ENCODE results near the gene ZBP1. TPM values are rescaled to one million over a fixed set of nuclear protein-coding genes. Genes with fewer than 3 reads are reported as not detected.

ZBP1 gene
- total and polyA plus RNA-seq, 7 donors = 0.36 to 17.2 (median 1.2) TPM; not detected in 2

DNA sequence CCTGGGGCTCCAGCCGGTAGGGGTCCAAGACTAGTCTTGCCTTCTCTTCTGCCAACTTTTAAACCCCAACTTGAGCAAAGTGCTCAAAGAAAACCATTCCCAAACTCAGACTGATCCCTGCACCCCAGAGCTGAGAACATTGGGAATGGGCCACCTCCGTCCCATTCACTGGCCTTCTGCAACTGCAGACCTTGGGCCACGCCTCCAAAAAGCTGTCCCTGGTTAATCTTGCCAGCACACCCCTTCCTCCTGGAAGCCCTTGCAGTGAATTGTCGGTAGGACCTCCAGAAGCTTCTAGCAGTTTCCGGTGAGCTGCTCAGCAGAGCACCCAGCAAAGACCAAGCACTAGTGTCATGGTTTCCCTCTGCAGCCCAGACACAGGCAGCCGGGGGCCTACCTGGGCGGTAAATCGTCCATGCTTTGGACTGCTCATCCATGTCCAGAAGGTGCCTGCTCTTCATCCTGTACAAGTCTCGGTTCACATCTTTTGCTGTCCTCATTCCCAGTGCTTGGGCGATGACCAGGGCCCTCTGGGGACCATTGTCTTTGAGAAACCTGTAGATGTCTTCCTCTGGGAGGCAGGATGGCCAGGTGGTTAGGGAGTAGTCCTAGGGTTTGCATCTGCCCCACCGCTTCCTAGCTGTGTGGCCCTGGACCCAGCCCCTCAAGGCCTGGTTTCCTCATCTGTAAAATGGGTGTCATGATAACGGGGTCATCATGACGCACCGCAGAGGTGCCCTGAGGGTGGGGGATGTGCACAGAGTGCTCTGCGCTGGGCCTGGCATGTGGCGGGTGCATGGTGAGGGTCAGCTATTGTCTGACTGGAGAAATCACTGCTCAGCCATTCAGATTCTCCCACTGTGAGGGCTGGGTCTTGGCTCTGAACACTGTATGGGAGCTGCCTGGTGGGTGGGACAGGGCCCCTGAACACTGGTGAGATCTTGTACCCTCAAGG is 5.5 kb downstream of the ZBP1 start:
- DNase-seq = no peak
- Histone ChIP-seq H3K4me1 (no peaks in the 10 kb centered on the region), H3K27me3 (peaks cover 0 to 9% (median 0%) of the 10 kb centered on the region in 3 donors), H3K36me3 (no peaks in the 10 kb centered on the region), H3K27ac (no peak overlapping the region), H3K4me3 (no peak overlapping the region), H3K9me3 (no peaks in the 10 kb centered on the region)
- 96 to 97% methylated on average over 16 of the region's 16 CpGs for WGBS, 2 donors
- TF ChIP-seq EP300 (IDR thresholded peaks at IDR 0.05) (no peak), POLR2AphosphoS5 (IDR thresholded peaks at IDR 0.05) (no peak), POLR2A (IDR thresholded peaks at IDR 0.05) (no peak)
- TF ChIP-seq, protein P1, sequence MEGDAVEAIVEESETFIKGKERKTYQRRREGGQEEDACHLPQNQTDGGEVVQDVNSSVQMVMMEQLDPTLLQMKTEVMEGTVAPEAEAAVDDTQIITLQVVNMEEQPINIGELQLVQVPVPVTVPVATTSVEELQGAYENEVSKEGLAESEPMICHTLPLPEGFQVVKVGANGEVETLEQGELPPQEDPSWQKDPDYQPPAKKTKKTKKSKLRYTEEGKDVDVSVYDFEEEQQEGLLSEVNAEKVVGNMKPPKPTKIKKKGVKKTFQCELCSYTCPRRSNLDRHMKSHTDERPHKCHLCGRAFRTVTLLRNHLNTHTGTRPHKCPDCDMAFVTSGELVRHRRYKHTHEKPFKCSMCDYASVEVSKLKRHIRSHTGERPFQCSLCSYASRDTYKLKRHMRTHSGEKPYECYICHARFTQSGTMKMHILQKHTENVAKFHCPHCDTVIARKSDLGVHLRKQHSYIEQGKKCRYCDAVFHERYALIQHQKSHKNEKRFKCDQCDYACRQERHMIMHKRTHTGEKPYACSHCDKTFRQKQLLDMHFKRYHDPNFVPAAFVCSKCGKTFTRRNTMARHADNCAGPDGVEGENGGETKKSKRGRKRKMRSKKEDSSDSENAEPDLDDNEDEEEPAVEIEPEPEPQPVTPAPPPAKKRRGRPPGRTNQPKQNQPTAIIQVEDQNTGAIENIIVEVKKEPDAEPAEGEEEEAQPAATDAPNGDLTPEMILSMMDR (IDR thresholded peaks at IDR 0.05) = no peak
- intact Hi-C loops (cut with DNase I) = no loop called here

DNA sequence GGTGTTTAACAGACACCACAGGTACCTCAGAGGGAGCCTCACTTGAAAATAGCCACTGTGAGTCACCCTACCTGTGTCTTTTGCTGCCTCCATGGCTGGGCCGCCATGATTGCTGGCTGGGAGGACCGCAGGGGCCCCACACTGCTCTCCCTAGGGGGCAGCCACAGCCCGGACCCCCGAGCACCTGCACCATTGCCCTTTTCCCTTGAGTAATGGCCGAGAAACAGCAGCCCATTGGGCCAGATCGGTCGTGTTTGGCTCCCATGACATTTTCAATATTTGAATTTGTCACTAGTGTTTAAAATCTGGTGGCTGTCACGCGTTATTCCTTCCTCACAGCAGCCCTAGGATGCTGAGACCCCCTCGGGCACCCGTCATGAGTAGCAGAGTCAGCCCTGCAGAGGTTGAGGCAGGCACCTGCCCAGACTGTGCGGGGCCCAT is 6.7 kb downstream of the ZBP1 start:
- Histone ChIP-seq H3K27ac (no peak overlapping the region), H3K9me3 (no peaks in the 10 kb centered on the region), H3K4me1 (no peaks in the 10 kb centered on the region), H3K4me3 (no peak overlapping the region), H3K27me3 (peaks cover 0 to 20% (median 3%) of the 10 kb centered on the region in 3 donors), H3K36me3 (no peaks in the 10 kb centered on the region)
- TF ChIP-seq, protein P1 (IDR thresholded peaks at IDR 0.05) = no peak
- TF ChIP-seq POLR2AphosphoS5 (IDR thresholded peaks at IDR 0.05) (no peak), POLR2A (IDR thresholded peaks at IDR 0.05) (no peak), EP300 (IDR thresholded peaks at IDR 0.05) (no peak)
- intact Hi-C loops (cut with DNase I) = no loop called here
- no peak for DNase-seq
- 92 to 94% methylated on average over 12 of the region's 12 CpGs for WGBS, 2 donors

DNA sequence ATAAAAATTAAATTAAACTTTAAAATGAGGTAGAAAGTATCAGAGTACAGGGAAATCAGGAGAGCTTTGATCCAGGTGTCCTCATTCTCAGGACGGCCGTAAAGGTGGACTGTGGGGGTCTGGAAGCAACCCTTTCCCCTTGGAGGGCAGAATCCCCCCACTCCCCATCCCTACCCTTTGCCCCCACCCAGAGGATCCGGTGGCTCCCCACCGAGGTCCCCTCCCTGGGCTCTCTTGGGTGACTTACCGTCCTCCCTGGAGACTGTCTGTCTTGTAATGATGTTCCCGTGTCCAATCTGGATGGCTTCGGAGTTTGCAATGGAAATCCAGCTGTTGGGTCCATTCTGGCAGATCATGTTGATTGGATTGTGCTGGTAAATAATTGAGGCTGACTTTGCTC is 7.3 kb downstream of the ZBP1 start:
- DNase-seq = no peak
- intact Hi-C loops (cut with DNase I) = no loop called here
- Histone ChIP-seq H3K27ac (no peak overlapping the region), H3K27me3 (peaks cover 0 to 24% (median 5%) of the 10 kb centered on the region in 3 donors), H3K4me3 (no peak overlapping the region), H3K9me3 (no peaks in the 10 kb centered on the region), H3K4me1 (no peaks in the 10 kb centered on the region), H3K36me3 (no peaks in the 10 kb centered on the region)
- TF ChIP-seq, protein P1 (IDR thresholded peaks at IDR 0.05) = no peak
- no peak for TF ChIP-seq POLR2A (IDR thresholded peaks at IDR 0.05)
- TF ChIP-seq POLR2AphosphoS5 (IDR thresholded peaks at IDR 0.05) = no peak
- no peak for TF ChIP-seq EP300 (IDR thresholded peaks at IDR 0.05)
- WGBS, 2 donors = 95 to 96% methylated on average over 7 of the region's 7 CpGs

DNA sequence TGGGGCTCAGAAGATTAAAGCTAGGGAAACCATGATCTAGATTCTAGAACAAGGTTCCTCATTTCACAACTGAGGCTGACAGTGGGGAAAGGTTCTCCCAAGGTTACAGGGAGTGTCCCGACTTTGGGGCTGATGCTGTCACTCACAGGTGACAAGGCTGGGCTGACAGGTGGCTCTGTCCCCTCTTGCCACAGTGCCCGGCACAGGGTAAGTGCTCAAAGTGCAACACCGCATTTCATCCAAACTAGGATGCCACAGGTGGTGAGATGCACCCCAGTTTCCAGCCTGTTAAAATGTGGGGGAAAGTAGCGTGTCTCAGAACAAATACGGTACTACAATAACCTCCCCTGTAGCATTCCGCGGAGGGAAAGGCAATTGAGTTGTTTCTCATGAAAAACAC is 7.8 kb downstream of the ZBP1 start:
- TF ChIP-seq EP300 (IDR thresholded peaks at IDR 0.05) (no peak), POLR2AphosphoS5 (IDR thresholded peaks at IDR 0.05) (no peak)
- no peaks in the 10 kb centered on the region for H3K9me3 ChIP-seq
- intact Hi-C loops (cut with DNase I) = no loop called here

DNA sequence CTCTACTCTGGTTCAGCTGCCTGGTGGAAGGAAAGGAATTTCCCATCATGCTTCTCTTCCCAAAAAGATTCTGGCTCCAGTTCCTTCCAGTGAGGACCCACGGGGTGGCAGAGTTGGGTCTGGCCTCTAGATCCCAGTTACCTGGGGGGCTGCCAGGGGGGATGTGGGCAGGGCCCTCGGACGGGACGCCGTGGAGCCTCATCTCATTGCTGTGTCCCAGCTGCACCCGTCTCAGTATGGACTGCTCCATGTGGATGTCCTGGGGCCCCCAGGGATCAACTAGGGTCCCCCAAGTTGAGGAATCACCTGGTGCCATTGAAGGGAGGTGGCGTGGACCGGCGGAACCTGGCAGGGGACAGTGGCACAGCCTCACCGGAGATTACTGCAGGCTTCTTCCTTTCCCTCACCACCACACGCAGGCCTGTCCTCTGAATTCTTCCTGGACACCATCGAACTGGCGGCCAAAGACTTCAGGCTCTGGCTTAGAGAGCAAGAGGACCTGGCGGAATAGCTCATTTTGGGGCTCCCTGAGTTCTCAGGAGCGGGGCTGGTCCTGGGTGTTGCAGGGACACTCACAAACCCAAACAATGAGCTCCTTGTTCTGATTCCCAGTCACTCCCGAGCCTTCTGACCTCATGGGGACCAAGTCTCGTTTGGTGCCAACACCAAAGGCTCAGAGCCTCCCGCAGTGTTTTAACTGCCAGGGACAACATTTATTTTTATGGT is 8.5 kb downstream of the ZBP1 start:
- no peak for DNase-seq
- H3K4me3 ChIP-seq = no peak overlapping the region
- H3K9me3 ChIP-seq = no peaks in the 10 kb centered on the region
- H3K4me1 ChIP-seq = no peaks in the 10 kb centered on the region
- no peak overlapping the region for H3K27ac ChIP-seq
- 71 to 85% methylated on average over 18 of the region's 18 CpGs for WGBS, 2 donors
- intact Hi-C loops (cut with DNase I) = no loop called here
- peaks cover 0 to 24% (median 5%) of the 10 kb centered on the region in 3 donors for H3K27me3 ChIP-seq
- H3K36me3 ChIP-seq = no peaks in the 10 kb centered on the region
- TF ChIP-seq POLR2AphosphoS5 (IDR thresholded peaks at IDR 0.05) = no peak
- TF ChIP-seq POLR2A (IDR thresholded peaks at IDR 0.05) = no peak
- TF ChIP-seq, protein P1 (IDR thresholded peaks at IDR 0.05) = no peak
- no peak for TF ChIP-seq EP300 (IDR thresholded peaks at IDR 0.05)

More for the DNA sequence above, 7.8 kb downstream of the ZBP1 start:
- Histone ChIP-seq H3K4me1 (no peaks in the 10 kb centered on the region), H3K27ac (no peak overlapping the region), H3K4me3 (no peak overlapping the region), H3K36me3 (no peaks in the 10 kb centered on the region), H3K27me3 (peaks cover 0 to 24% (median 5%) of the 10 kb centered on the region in 3 donors)
- no peak for DNase-seq
- WGBS, 2 donors = 71 to 86% methylated on average over 7 of the region's 7 CpGs
